ENCODE measurements around the gene B2M.
A peak's percentile ranks its signal among the peaks of the same experiment; 100 is the strongest.
"Not testable (repeated sequence)": the region's sequence is repeated elsewhere in the genome, so short reads cannot be mapped to it uniquely, and the experiment has no call there.

The B2M gene

GRCh38 chr15:44711096-44711742 is at the start of gene B2M, which contains the start of gene PATL2:
B2M (plus strand) TSS chr15:44711517; CDS start chr15:44711547, 30 bp downstream.
PATL2 (minus strand) TSS chr15:44711323; CDS start chr15:44676490, 34,833 bp downstream.
- peak; percentile 93 to 96 for DNase-seq (ENCODE audit: low read depth in 2 of 2)

- DNase-seq (ENCODE audit: low read depth in 2 of 2), result no peak
These were observed 49.7 kb upstream of the B2M start for GRCh38 chr15:44661576-44661975.

DNA sequence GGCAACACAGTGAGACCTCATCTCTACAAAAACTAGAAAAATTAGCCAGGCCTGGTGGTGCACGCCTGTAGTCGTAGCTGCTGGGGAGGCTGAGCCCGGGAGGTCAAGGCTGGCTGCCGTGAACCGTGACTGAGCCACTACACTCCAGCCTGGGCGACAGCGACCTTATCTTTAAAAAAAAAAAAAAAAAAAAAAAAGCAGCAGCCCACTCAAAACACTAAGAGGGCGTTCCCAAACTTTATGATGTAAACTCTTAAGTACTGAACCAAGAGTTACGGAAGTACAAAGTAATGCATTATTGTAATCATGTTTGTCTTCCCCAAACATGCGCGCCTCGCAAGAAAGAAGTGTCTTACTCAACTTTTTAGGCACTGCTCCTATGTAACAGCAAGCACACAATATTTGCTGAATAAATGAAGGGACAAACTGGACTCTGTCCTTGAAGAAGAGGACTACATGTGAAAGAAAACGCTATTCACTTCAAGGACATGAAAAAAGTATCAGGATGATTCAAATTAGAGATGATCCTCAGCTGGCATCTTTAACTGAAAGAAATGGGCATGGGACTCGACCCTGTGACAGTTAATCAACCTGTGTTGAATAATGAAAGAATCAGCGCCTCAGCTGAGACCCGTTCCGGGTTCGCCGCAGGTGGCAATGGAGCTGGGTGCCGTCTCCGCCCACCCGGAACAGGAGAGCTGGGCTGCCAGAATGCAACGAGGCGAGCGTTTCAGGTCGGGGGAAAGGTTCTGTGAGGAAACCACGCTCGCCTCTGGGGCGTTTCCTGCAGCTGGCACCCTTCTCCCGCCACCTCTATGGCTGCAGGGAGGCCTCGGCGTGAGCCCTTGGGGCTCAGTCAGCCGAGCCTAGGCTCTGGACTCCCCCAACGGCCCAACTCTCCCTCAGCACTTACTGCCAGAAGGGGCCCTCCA is 48.6 kb upstream of the B2M start:
- peak; percentile 43 to 68 for DNase-seq (ENCODE audit: low read depth in 2 of 2)

DNA sequence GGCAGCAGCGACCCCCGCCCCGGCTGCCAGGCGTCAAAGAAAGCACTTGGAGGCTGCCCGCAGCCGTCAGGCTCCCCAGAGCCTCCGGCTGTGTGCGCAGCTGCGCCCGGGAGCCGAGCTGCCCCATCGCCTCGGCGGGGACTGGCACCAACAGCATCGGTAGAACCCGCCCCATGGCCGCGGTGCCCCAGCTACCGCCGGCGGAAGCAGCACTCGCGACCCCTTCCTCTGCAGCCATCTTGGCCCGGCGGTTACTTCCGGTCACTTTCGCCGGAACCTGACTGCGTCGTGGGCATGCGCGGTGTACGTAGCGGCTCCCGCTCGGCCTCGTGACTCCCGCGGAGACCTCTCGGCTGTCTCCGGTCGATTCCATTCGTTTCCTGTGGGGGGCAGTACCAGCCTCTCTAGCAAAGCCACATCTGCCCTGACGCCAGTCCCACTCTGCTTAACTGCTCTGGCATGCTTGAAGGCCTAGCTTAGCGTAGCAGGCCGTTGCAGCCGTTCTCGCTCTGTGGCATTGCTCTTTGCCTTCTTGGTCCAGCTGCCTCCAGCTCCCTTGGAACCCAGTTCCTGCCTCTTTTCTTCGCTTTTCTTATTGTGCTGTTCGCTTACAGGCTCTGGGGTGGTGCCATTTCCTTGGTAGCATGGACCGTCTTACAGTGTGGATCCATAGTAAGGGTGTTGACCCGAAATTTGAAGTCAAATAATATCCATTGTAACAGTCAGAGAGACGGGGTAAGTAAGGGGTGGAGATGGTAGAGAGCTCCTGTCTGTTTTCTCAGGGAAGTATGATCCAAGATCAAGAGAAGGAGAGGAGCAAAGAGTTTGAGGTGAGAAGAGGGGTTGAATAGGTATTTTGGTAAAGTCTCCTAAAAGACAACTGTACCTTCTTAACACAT is 47.7 kb upstream of the B2M start, which contains the start of gene SPG11:
TSS of gene SPG11 (minus strand) at position 253 of the 899 bp plus-strand sequence. CDS start at position 238, 15 bp downstream.
- DNase-seq (ENCODE audit: low read depth in 2 of 2), result peak; percentile 88 to 91

DNA sequence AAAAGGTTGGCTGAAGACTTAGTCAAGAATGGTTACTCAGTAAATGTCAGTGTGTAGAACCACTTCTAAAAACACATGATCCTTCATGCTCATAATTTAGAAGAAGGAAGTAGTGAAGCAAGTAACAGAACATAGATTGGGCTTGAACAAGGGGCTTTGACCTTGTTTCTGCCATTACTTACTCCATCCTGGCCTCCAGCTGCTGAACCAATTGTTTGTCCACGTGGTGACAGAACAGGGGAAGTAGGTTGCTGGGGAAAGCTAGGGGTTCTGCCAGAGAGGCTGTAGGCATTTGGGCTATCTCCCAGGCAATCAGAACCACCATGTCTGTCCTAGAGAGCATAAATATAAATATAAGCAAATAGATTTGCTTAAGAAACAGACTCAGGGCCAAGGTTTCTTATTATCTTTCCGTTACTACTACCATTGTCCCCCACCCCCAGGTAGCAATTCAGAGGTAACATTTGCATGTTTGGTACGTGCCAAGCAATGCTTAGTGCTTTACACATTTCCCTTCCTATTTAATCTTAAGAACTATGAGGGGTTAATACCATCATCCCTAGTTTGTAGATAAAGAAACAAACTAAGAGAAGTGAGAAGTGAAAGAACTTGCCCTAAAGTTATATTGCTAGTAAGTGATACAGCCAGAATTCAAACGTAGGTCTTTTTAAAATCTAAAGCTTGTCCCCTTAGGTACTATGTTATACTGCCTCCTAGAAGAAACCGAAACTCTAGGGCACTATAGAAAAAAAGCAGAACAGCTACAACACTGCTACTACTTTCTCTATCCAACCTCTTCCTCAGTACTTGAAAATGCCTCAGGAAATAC is 44.9 kb upstream of the B2M start:
- DNase-seq (ENCODE audit: low read depth in 2 of 2), result no peak

DNA sequence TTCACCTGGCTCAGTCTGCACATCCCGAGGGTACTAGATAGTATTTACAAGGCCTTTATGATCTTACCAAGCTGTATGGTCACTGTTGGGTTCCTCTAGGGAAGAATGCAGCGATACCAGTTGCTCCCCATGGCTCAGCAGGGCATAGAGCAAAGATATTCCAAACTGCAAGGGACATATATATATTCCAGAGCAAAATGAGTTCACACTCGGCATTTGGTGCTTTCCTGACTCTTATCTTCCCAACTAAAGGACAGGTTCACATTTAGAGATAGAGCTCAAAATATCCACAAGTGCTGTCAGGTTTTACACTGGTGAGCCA is 44.3 kb upstream of the B2M start:
- DNase-seq (ENCODE audit: low read depth in 2 of 2), result no peak

DNA sequence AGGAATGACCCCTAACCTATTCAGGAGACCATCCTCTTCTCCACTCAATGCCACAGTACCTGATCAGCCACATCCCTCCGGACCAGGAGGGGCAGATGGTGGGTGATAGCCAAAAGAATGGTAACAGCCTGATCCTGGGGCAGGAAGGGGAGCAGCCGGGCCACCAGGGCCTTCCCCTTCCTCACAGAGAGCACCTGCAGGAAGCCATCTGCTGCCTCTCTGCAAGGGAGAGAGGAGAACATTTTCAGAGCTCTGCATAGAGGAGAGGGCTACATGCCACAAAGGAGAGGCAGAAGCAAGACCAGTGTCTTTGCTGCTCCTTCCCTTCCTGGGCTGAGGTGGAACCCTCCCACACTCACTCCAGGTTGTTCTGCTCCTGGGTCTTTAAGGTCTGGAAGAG is 42.4 kb upstream of the B2M start:
- no peak for DNase-seq (ENCODE audit: low read depth in 2 of 2)

- no peak for DNase-seq (ENCODE audit: low read depth in 2 of 2)
These were observed 41.0 kb upstream of the B2M start for GRCh38 chr15:44670087-44670950.

- no peak for DNase-seq (ENCODE audit: low read depth in 2 of 2)
These were observed 37.7 kb upstream of the B2M start for GRCh38 chr15:44673639-44674038.

- no peak for DNase-seq (ENCODE audit: low read depth in 2 of 2)
These were observed 35.4 kb upstream of the B2M start for GRCh38 chr15:44675911-44676310.

- DNase-seq (ENCODE audit: low read depth in 2 of 2), result no peak
These were observed 34.6 kb upstream of the B2M start for GRCh38 chr15:44676676-44677075.

- DNase-seq (ENCODE audit: low read depth in 2 of 2), result no peak
These were observed 29.1 kb upstream of the B2M start for GRCh38 chr15:44682211-44682610.

DNA sequence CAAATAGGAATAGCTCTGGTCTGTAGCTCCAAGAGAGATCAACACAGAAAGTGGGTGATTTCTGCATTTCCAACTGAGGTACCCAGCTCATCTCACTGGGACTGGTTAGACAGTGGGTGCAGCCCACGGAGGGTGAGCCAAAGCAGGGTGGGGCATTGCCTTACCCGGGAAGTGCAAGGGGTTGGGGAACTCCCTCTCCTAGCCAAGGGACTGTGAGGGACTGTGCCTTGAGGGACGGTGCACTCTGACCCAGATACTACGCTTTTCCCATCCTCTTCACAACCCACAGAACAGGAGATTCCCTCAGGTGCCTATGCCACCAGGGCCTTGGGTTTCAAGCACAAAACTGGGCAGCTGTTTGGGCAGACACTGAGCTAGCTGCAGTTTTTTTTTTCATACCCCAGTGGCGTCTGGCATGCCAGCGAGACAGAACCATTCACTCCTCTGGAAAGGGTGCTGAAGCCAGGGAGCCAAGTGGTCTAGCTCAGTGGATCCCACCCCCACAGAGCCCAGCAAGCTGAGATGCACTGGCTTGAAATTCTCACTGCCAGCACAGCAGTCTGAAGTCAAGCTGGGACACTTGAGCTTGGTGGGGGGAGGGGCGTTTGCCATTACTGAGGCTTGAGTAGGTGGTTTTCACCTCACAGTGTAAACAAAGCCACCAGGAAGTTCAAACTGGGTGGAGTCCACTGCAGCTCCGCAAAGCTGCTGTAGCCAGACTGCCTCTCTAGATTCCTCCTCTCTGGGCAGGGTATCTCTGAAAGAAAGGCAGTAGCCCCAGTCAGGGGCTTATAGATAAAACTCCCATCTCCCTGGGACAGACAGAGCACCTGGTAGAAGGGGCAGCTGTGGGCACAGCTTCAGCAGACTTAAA is 28.3 kb upstream of the B2M start:
- peak in 1 of 2 donors; percentile 59 for DNase-seq (ENCODE audit: low read depth in 2 of 2)

- not testable (repeated sequence) for DNase-seq (ENCODE audit: low read depth in 2 of 2)
These were observed 22.0 kb upstream of the B2M start for GRCh38 chr15:44689318-44689717.

GRCh38 chr15:44690245-44690644 is 21.1 kb upstream of the B2M start:
- DNase-seq (ENCODE audit: low read depth in 2 of 2), result not testable (repeated sequence)

- no peak for DNase-seq (ENCODE audit: low read depth in 2 of 2)
These were observed 18.7 kb upstream of the B2M start for GRCh38 chr15:44692659-44693058.

GRCh38 chr15:44694416-44694815 is 16.9 kb upstream of the B2M start:
- no peak for DNase-seq (ENCODE audit: low read depth in 2 of 2)

DNA sequence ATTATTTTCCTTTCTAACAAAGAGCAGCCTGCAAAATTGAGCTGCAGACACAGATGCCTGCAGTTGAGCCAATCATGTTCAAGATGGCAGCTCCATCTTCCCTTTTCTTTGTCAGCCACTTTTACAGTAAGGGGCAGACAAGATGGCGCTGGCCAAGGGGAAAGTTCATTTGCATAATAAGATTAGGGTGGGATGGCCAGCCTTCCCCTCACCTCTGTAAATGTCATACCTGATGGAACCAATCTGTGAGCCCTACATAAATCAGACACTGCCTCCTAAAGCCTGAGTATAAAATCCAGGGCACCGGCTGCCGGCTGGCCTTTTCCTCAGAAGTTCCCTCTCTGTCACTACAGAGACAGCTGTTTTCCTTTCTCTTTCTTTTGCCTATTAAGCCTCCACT is 16.0 kb upstream of the B2M start:
- DNase-seq (ENCODE audit: low read depth in 2 of 2), result no peak

DNA sequence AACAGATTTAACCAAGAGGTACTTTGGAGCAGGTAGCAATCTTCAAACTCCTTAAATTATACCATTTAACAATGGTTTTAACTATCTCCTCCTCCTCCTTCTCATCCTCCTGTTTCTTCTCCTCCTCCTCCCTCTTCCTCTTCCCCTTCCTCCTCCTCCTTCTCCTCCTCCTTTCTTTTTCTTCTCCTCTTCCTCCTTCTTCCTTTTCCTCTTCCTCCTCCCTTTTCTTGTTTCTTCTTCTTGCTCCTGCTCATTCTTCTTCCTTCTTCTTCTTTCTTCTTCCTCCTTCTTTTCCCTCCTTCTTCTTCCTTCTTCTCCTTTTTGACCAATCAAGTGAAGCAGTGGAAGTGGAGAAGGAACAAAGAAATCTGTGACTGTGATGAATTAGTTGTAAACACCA is 14.3 kb upstream of the B2M start:
- DNase-seq (ENCODE audit: low read depth in 2 of 2), result no peak
